Nephron progenitor cell (in vitro differentiated cells): ENCODE data around the gene GRIK2.

Source experiments
- DNase-seq: peaks from one replicate; pipeline ENCODE4 v3.0.0; 2021
- H3K27ac Mint-ChIP-seq: 2 replicates; pipeline ENCODE4 v1.8.0; 2021; ENCODE audit warnings: mild to moderate bottlenecking, moderate library complexity, mixed read lengths
- H3K27me3 Mint-ChIP-seq: 2 replicates; pipeline ENCODE4 v1.8.0; 2021; ENCODE audit warnings: mild to moderate bottlenecking, low read depth, mixed read lengths; ENCODE audit not compliant: poor library complexity
- H3K36me3 Mint-ChIP-seq: 2 replicates; pipeline ENCODE4 v1.8.0; 2021; ENCODE audit warnings: low read depth, mixed read lengths
- H3K4me1 Mint-ChIP-seq: 2 replicates; pipeline ENCODE4 v1.8.0; 2021; ENCODE audit warnings: mixed read lengths
- H3K4me3 Mint-ChIP-seq: 2 replicates; pipeline ENCODE4 v1.8.0; 2021; ENCODE audit warnings: mild to moderate bottlenecking, moderate library complexity, mixed read lengths
- H3K9me3 Mint-ChIP-seq: 2 replicates; pipeline ENCODE4 v1.8.0; 2021; ENCODE audit warnings: mild to moderate bottlenecking, moderate library complexity, mixed read lengths
- TF ChIP-seq, protein P1 (sequence below): fragments of 200-600 bp; sonication (generic); IDR thresholded peaks from 2 replicates; pipeline ENCODE4 v1.5.0; 2021; ENCODE audit warnings: antibody characterized with exemption

The GRIK2 gene

DNA sequence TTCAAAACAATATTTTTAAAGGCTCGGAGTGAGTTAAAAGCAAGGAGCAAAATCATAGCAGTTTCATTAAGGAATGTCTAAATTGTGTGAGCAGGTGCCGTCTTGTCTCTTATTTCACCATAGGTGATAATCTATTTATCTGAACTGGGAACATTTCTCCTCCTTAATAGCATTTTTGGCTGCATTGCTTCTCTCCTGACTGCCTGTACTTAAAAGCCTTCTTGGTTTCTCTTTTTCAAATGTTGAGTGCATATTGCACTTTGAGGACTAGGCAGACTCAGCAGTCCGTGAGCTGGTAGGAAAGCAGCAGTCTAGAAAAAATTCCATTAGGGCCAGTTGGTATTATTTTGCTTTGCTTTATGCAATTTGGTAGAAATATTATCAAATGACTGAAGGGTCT, 645.9 kb downstream of the GRIK2 start:
- Mint-ChIP-seq H3K27me3 (no peaks in the 10 kb centered on the region), H3K4me3 (no peak overlapping the region), H3K9me3 (no peaks in the 10 kb centered on the region), H3K27ac (no peak overlapping the region), H3K4me1 (peaks cover 5% of the 10 kb centered on the region), H3K36me3 (no peaks in the 10 kb centered on the region)
- TF ChIP-seq, protein P1, sequence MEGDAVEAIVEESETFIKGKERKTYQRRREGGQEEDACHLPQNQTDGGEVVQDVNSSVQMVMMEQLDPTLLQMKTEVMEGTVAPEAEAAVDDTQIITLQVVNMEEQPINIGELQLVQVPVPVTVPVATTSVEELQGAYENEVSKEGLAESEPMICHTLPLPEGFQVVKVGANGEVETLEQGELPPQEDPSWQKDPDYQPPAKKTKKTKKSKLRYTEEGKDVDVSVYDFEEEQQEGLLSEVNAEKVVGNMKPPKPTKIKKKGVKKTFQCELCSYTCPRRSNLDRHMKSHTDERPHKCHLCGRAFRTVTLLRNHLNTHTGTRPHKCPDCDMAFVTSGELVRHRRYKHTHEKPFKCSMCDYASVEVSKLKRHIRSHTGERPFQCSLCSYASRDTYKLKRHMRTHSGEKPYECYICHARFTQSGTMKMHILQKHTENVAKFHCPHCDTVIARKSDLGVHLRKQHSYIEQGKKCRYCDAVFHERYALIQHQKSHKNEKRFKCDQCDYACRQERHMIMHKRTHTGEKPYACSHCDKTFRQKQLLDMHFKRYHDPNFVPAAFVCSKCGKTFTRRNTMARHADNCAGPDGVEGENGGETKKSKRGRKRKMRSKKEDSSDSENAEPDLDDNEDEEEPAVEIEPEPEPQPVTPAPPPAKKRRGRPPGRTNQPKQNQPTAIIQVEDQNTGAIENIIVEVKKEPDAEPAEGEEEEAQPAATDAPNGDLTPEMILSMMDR = no peak
- no peak for DNase-seq

DNA sequence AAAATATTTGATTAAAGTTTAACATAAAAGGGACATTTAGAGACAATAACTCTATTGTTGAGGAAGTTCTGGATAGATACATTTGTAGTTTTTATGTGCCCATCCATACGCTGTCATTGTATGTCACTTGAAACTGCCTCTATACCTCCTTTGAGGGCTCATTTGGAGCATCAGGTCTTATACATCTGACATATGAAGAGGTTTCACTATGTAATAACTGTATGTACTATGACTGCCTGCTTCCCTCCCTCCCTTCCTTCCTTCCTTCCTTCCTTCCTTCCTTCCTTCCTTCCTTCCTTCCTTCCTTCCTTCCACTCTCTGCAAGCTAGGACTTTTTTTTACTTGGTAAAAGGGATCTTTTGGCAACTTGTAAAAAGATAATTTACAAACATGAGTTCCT, 657.5 kb downstream of the GRIK2 start:
- TF ChIP-seq, protein P1 = no peak
- no peaks in the 10 kb centered on the region for H3K4me1 Mint-ChIP-seq
- no peaks in the 10 kb centered on the region for H3K9me3 Mint-ChIP-seq
- H3K4me3 Mint-ChIP-seq = no peak overlapping the region
- DNase-seq = no peak
- H3K36me3 Mint-ChIP-seq = no peaks in the 10 kb centered on the region
- peaks cover 3% of the 10 kb centered on the region for H3K27me3 Mint-ChIP-seq
- H3K27ac Mint-ChIP-seq = no peak overlapping the region

DNA sequence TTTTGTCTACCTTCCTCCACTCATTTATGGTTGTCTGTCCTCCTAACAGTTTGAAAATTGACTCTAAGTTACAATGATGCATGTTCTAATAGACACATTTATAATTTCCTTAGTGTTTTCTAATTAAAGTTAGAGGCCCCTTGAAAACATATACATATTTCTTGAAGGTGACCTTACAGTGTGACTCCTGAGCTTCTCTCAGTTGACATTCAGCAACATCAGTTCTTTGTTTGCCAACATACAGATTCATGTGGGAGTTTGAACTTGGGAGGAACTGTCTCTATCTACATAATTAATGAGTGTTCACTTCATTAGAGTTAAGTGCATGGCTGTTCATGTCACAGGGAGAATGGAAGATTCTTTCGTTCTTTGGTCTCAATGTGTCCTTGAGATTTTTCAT, 658.2 kb downstream of the GRIK2 start:
- Mint-ChIP-seq H3K27ac (no peak overlapping the region), H3K36me3 (no peaks in the 10 kb centered on the region), H3K9me3 (no peaks in the 10 kb centered on the region), H3K4me3 (no peak overlapping the region), H3K4me1 (no peaks in the 10 kb centered on the region), H3K27me3 (peaks cover 3% of the 10 kb centered on the region)
- TF ChIP-seq, protein P1 = no peak
- no peak for DNase-seq

DNA sequence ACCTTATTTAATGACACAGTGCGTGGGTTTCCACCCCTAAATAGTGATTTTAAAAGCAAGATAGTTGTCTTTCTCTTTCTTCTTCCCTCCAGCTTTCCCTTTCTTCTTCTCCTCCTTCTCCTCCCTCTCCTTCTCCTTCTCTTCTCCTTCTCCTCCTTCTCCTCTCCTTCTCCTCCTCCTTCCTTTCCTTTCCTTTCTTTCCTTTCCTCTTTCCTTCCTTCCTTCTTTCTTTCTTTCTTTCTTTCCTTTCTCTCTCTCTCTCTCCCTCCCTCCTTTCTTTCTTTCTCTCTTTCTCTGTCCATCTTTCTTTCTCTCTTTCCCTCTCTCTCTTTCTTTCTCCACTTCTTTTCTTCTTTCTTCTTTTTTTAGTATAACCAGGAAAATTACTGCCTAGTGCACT, 670.6 kb downstream of the GRIK2 start:
- no peaks in the 10 kb centered on the region for H3K4me1 Mint-ChIP-seq
- peaks cover 4% of the 10 kb centered on the region for H3K27me3 Mint-ChIP-seq
- no peak overlapping the region for H3K4me3 Mint-ChIP-seq
- H3K9me3 Mint-ChIP-seq = no peaks in the 10 kb centered on the region
- no peak for DNase-seq
- TF ChIP-seq, protein P1 = no peak
- H3K36me3 Mint-ChIP-seq = no peaks in the 10 kb centered on the region
- no peak overlapping the region for H3K27ac Mint-ChIP-seq

DNA sequence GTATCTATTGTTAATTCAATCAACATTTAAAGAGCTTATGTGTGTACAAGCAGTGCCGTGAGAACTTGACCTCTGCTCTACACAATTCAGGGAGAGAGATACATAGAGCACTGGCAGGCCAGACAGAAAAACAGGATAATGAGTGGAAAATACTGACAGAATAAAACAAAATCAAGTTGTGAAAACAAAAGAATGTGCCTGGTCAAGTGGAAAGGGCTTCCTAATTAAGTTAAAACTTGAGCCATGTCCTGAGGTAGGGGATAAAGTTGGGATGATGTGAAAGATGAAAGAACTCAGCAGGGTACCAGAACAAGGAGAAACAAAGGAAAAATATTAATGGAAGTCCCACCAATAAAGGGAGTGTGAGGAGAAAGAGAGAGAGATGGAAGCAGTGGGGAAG, 672.8 kb downstream of the GRIK2 start:
- no peaks in the 10 kb centered on the region for H3K9me3 Mint-ChIP-seq
- H3K36me3 Mint-ChIP-seq = no peaks in the 10 kb centered on the region
- no peaks in the 10 kb centered on the region for H3K4me1 Mint-ChIP-seq
- H3K27me3 Mint-ChIP-seq = peaks cover 4% of the 10 kb centered on the region
- TF ChIP-seq, protein P1 = no peak
- no peak overlapping the region for H3K4me3 Mint-ChIP-seq
- no peak for DNase-seq
- H3K27ac Mint-ChIP-seq = no peak overlapping the region

DNA sequence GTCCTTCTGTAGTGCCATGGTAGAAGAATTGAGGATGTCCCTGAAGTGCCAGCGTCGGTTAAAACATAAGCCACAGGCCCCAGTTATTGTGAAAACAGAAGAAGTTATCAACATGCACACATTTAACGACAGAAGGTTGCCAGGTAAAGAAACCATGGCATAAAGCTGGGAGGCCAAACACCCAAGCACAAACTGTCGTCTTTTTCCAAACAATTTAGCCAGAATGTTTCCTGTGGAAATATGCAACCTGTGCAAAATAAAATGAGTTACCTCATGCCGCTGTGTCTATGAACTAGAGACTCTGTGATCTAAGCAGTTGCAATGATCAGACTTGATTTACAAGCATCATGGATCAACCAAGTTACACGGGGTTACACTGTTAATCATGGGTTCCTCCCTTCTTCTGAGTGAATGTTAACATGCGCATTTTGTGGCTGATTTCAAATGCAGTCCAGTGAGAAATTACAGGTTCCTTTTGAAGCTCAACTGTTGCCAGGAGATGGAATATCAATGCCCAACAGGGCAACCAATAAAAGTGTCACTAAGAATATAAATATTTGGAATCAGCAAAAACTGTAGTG, 674.9 kb downstream of the GRIK2 start:
- Mint-ChIP-seq H3K36me3 (no peaks in the 10 kb centered on the region), H3K27me3 (peaks cover 4% of the 10 kb centered on the region), H3K27ac (no peak overlapping the region), H3K4me3 (no peak overlapping the region), H3K9me3 (no peaks in the 10 kb centered on the region), H3K4me1 (no peaks in the 10 kb centered on the region)
- TF ChIP-seq, protein P1 = no peak
- no peak for DNase-seq
